ENCODE measurements around the gene ZNF324B. TPM values are rescaled to one million over a fixed set of nuclear protein-coding genes. Genes with fewer than 3 reads are reported as not detected.

ZNF324B gene
- total RNA-seq, 2 experiments from 2014 or later = 11.2 to 12.4 TPM

- ChIA-PET POLR2A (interaction anchor here (0.5 to 2.2 kb wide), 4 partner anchors 14 to 100 kb away, joined by 3 to 13 read pairs (median 6); partner anchors contain the start of gene ZNF584), CTCF (interaction anchor here (1.1 kb wide), 1 partner anchor 103 kb away, joined by 3 read pairs; no protein-coding TSS in a partner anchor)
Measured at GRCh38 chr19:58475714-58476497, 24.5 kb downstream of the ZNF324B start, which contains the start of gene ZNF446. Gene ZNF446 (plus strand): TSS chr19:58476352. CDS start chr19:58477219, 867 bp downstream.

- ChIA-PET POLR2A (interaction anchor here (0.9 to 2.2 kb wide), 2 partner anchors 13 to 43 kb away, joined by 3 to 13 read pairs; partner anchors contain the start of gene ZBTB45), CTCF (no interaction called here)
Measured at GRCh38 chr19:58476498-58477015, 25.1 kb downstream of the ZNF324B start.

GRCh38 chr19:58477130-58477529 is 25.7 kb downstream of the ZNF324B start:
- CTCF ChIA-PET = no interaction called here

GRCh38 chr19:58477871-58478270 is 26.4 kb downstream of the ZNF324B start:
- POLR2A ChIA-PET = no interaction called here
- CTCF ChIA-PET = interaction anchor here (1.2 kb wide), 1 partner anchor 42 kb away, joined by 4 read pairs; the partner anchor contains the start of gene ZBTB45

More at GRCh38 chr19:58477130-58477529, 25.7 kb downstream of the ZNF324B start:
- POLR2A ChIA-PET = interaction anchor here (0.9 kb wide), 1 partner anchor 43 kb away, joined by 3 read pairs; the partner anchor contains the start of gene ZBTB45

GRCh38 chr19:58479303-58479702 is 27.9 kb downstream of the ZNF324B start:
- ChIA-PET POLR2A (interaction anchor here (0.6 kb wide), 1 partner anchor 10 kb away, joined by 7 read pairs; no protein-coding TSS in a partner anchor), CTCF (interaction anchor here (1.0 kb wide), 1 partner anchor 35 kb away, joined by 4 read pairs; no protein-coding TSS in a partner anchor)

GRCh38 chr19:58479736-58480480 is 28.5 kb downstream of the ZNF324B start:
- CTCF ChIA-PET = no interaction called here
- POLR2A ChIA-PET = no interaction called here

GRCh38 chr19:58480481-58480830 is 29.0 kb downstream of the ZNF324B start:
- ChIA-PET CTCF (no interaction called here), POLR2A (no interaction called here)

- CTCF ChIA-PET = no interaction called here
- POLR2A ChIA-PET = no interaction called here
Measured at GRCh38 chr19:58480831-58481230, 29.4 kb downstream of the ZNF324B start.

- ChIA-PET POLR2A (no interaction called here), CTCF (interaction anchor here (1.2 kb wide), 1 partner anchor 37 kb away, joined by 6 read pairs; the partner anchor contains the start of gene ZBTB45)
Measured at GRCh38 chr19:58482372-58482771, 30.9 kb downstream of the ZNF324B start.

- CTCF ChIA-PET = interaction anchor here (0.7 to 1.0 kb wide), 2 partner anchors 30 to 223 kb away, joined by 3 read pairs; no protein-coding TSS in a partner anchor
- POLR2A ChIA-PET = no interaction called here
Measured at GRCh38 chr19:58483776-58484175, 32.4 kb downstream of the ZNF324B start.

- ChIA-PET POLR2A (interaction anchor here (0.6 kb wide), 2 partner anchors 122 to 180 kb away, joined by 3 to 5 read pairs; no protein-coding TSS in a partner anchor), CTCF (interaction anchor here (0.7 to 1.0 kb wide), 2 partner anchors 30 to 223 kb away, joined by 3 read pairs; no protein-coding TSS in a partner anchor)
Measured at GRCh38 chr19:58484349-58484748, 32.9 kb downstream of the ZNF324B start.

- ChIA-PET CTCF (interaction anchor here (3.2 kb wide), 1 partner anchor 28 kb away, joined by 13 read pairs; the partner anchor contains the start of gene ZBTB45), POLR2A (interaction anchor here (2.9 kb wide), 1 partner anchor 16 kb away, joined by 13 read pairs; the partner anchor contains the start of gene ZNF446)
Measured at GRCh38 chr19:58491393-58491792, 40.0 kb downstream of the ZNF324B start.

GRCh38 chr19:58492265-58492664 is 40.8 kb downstream of the ZNF324B start:
- ChIA-PET POLR2A (no interaction called here), CTCF (no interaction called here)

GRCh38 chr19:58497634-58498170 is 46.3 kb downstream of the ZNF324B start:
- ChIA-PET CTCF (no interaction called here), POLR2A (no interaction called here)

- ChIA-PET CTCF (interaction anchor here (1.0 to 4.0 kb wide), 3 partner anchors 10 to 23 kb away, joined by 3 to 20 read pairs (median 3); no protein-coding TSS in a partner anchor), POLR2A (interaction anchor here (1.6 to 2.7 kb wide), 2 partner anchors 15 to 21 kb away, joined by 5 to 9 read pairs; partner anchors contain the start of gene ZBTB45)
Measured at GRCh38 chr19:58498316-58499020, 47.0 kb downstream of the ZNF324B start.

GRCh38 chr19:58499021-58499927 is 47.9 kb downstream of the ZNF324B start:
- ChIA-PET POLR2A (interaction anchor here (1.6 to 2.7 kb wide), 3 partner anchors 12 to 20 kb away, joined by 4 to 9 read pairs (median 5); partner anchors contain the start of genes SLC27A5 and ZBTB45), CTCF (interaction anchor here (1.0 to 4.0 kb wide), 6 partner anchors 10 to 280 kb away, joined by 3 to 20 read pairs (median 4); partner anchors contain the start of gene ZBTB45)

- CTCF ChIA-PET = interaction anchor here (0.6 to 4.0 kb wide), 5 partner anchors 13 to 281 kb away, joined by 3 to 20 read pairs (median 6); partner anchors contain the start of gene ZBTB45
- POLR2A ChIA-PET = interaction anchor here (1.6 to 2.7 kb wide), 2 partner anchors 11 to 19 kb away, joined by 4 to 9 read pairs; partner anchors contain the start of genes SLC27A5 and ZBTB45
Measured at GRCh38 chr19:58500242-58500641, 48.8 kb downstream of the ZNF324B start.

Data from activated CD8-positive, alpha-beta memory T cell treated with anti-CD3 and anti-CD28 coated beads for 36 hours (primary cell).